Spleen (tissue), 11 donors: ENCODE measurements around the gene MRPL4. TPM values are rescaled to one million over a fixed set of nuclear protein-coding genes. Genes with fewer than 3 reads are reported as not detected.
A peak's percentile ranks its signal among the peaks of the same experiment; 100 is the strongest.

Source experiments
- DNase-seq: peaks from one replicate; pipeline ENCODE4 v3.0.0-alpha.2; 2020
- H3K27ac ChIP-seq, 8 donors: fragments of 200-600 bp; sonication (generic) in 7 of 8; 1 replicate in 4 of 8; 2 replicates in 4 of 8; pipeline versions ENCODE4 v1.5.0 to v1.8.0; 2016 to 2021; ENCODE audit warnings: inconsistent platforms in 4 of 8, mild to moderate bottlenecking in 4 of 8, moderate library complexity in 1 of 8
- H3K27me3 ChIP-seq, 7 donors: fragments of 200-600 bp; sonication (generic) in 6 of 7; replicated peaks in 1 of 7; 1 replicate in 4 of 7; 2 replicates in 3 of 7; pipeline versions ENCODE4 v1.5.0 to v1.8.0; 2016 to 2021; ENCODE audit warnings: inconsistent platforms in 3 of 7, mild to moderate bottlenecking in 1 of 7
- H3K36me3 ChIP-seq, 6 donors: fragments of 200-600 bp; sonication (generic) in 5 of 6; 1 replicate in 4 of 6; 2 replicates in 2 of 6; pipeline versions ENCODE4 v1.5.0 to v1.8.0; 2016 to 2021; ENCODE audit warnings: inconsistent platforms in 2 of 6
- H3K4me1 ChIP-seq, 6 donors: fragments of 200-600 bp; sonication (generic) in 5 of 6; 1 replicate in 3 of 6; 2 replicates in 3 of 6; pipeline versions ENCODE4 v1.5.0 to v1.8.0; 2016 to 2021; ENCODE audit warnings: inconsistent platforms in 3 of 6
- H3K4me3 ChIP-seq, 8 donors: fragments of 200-600 bp; sonication (generic) in 7 of 8; 1 replicate in 4 of 8; 2 replicates in 4 of 8; pipeline versions ENCODE4 v1.5.0 to v1.8.0; 2016 to 2021; ENCODE audit warnings: inconsistent platforms in 4 of 8, mild to moderate bottlenecking in 4 of 8, moderate library complexity in 2 of 8
- H3K9me3 ChIP-seq, 8 donors: fragments of 200-600 bp; sonication (generic) in 7 of 8; 1 replicate in 4 of 8; 2 replicates in 4 of 8; pipeline versions ENCODE4 v1.5.0 to v1.8.0; 2016 to 2021; ENCODE audit warnings: inconsistent platforms in 4 of 8
- POLR2A ChIP-seq, 3 donors: fragments of 450-650 bp; IDR thresholded peaks; one replicate each; pipeline ENCODE4 v1.5.1; 2017; ENCODE audit warnings: antibody characterized with exemption in 3 of 3, mild to moderate bottlenecking in 1 of 3
- POLR2AphosphoS5 ChIP-seq, 3 donors: sonication (generic); formaldehyde crosslinking; IDR thresholded peaks; one replicate each; pipeline ENCODE4 v1.5.1; 2017; ENCODE audit warnings: antibody characterized with exemption in 3 of 3
- WGBS, 5 donors: extraction: QIAGEN DNeasy Blood & Tissue Kit in 3 of 5; methylation state at CpG; one replicate each; pipeline versions ENCODE4 v1.1.5 to v1.1.7; 2013 to 2018; 5-methylcytosine and 5-hydroxymethylcytosine counted together
- intact Hi-C: fragments of 100-400 bp; cut with DNase I; formaldehyde crosslinking; loops from one replicate; pipeline ENCODE4 v1.15.0; 2023; ENCODE audit warnings: low total_unique reads
- polyA plus RNA-seq, 3 donors: library from polyadenylated mRNA; stranded (reverse); fragments of 200-250 nt; gene quantifications; one replicate each; pipeline ENCODE4 v1.2.1, GENCODE V29; 2013
- total RNA-seq, 7 donors: library from RNA; depleted of rRNA in 3 of 7; stranded (reverse); fragments of >200 nt in 3 of 7; fragmentation: NEBNext Ultra II Directional in 4 of 7; extraction: Animal tissue kit (Norgen Biotek cat#: 25700) in 4 of 7; gene quantifications; one replicate each; pipeline versions ENCODE4 v1.1.0 to v1.2.1, GENCODE V29; 2016 to 2021
- TF ChIP-seq, protein P1 (sequence below), 11 experiments: fragments of 200-600 bp in 7 of 11; fragments of 450-650 bp in 4 of 11; sonication (generic) in 4 of 11; IDR thresholded peaks in 8 of 11; conservative IDR thresholded peaks in 3 of 11; 1 replicate in 7 of 11; 2 replicates in 4 of 11; pipeline versions ENCODE4 v1.4.0 to v1.8.0; 2016 to 2021; ENCODE audit warnings: antibody characterized with exemption in 11 of 11, inconsistent platforms in 4 of 11, mild to moderate bottlenecking in 1 of 11
- donor health status: healthy with polysubstance abuse.
- donor health status: DM: no; HTN: no; CAD: no; lungs with moderate emphysema.
- donor health status: DM: no; HTN: no; CAD: no.
- donor health status: Bipolar disorder and iron deficiency.
- donor health status: healthy.
- donor health status: DM: no; HTN: no; CAD: no.
- donor health status: DM: yes; HTN: yes; CAD: no.

MRPL4 gene
- total and polyA plus RNA-seq, 10 donors = 31.5 to 60.5 (median 39.0) TPM

DNA sequence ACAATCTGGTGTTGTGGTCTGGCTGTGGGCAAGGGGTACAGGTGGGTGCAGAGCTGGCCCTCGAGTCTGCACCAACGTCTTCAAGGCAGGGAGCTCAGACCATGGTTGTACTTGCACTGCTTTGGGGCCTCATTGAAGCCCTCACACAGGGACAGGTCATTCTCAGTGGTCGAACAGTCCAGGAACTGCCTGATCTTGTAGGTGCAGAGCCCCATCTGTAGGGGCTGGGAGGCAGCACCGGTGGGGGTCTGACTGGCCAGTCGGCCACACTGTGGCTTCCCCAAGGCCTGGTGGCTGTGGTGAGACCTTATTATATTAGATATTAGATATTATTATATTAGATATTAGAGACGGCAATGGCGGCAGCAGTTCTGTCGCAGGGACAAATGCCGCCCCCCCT, 34.9 kb upstream of the MRPL4 start:
- TF ChIP-seq, protein P1, sequence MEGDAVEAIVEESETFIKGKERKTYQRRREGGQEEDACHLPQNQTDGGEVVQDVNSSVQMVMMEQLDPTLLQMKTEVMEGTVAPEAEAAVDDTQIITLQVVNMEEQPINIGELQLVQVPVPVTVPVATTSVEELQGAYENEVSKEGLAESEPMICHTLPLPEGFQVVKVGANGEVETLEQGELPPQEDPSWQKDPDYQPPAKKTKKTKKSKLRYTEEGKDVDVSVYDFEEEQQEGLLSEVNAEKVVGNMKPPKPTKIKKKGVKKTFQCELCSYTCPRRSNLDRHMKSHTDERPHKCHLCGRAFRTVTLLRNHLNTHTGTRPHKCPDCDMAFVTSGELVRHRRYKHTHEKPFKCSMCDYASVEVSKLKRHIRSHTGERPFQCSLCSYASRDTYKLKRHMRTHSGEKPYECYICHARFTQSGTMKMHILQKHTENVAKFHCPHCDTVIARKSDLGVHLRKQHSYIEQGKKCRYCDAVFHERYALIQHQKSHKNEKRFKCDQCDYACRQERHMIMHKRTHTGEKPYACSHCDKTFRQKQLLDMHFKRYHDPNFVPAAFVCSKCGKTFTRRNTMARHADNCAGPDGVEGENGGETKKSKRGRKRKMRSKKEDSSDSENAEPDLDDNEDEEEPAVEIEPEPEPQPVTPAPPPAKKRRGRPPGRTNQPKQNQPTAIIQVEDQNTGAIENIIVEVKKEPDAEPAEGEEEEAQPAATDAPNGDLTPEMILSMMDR (IDR thresholded peaks at IDR 0.05 in 8 of 11, conservative IDR thresholded peaks at IDR 0.05 in 3 of 11) = no peak
- TF ChIP-seq POLR2AphosphoS5 (IDR thresholded peaks at IDR 0.05) = no peak
- TF ChIP-seq POLR2A (IDR thresholded peaks at IDR 0.05) = no peak
- H3K4me1 ChIP-seq = peaks cover 0 to 13% (median 0%) of the 10 kb centered on the region in 6 donors

DNA sequence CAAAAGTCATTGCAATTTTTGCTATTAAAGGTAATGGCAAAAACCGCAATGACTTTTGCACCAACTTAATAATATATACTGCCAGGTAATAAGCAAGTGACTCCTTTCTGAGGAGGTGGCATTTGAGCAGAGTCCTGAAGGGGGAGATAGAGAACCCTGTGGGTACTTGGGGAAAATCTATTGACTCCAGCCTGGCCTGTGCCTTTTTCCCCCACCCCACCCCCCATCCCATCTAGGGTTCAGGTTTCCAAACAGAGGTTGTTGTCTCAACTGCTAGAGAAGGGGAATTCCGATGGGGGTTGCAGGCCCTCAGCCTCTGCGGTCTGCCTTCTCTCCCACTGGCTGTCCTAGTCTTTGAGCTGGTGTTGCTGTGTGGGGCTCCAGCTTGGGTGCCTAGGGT, 32.3 kb upstream of the MRPL4 start:
- TF ChIP-seq POLR2A (IDR thresholded peaks at IDR 0.05) (no peak), POLR2AphosphoS5 (IDR thresholded peaks at IDR 0.05) (no peak)
- TF ChIP-seq, protein P1 (IDR thresholded peaks at IDR 0.05 in 8 of 11, conservative IDR thresholded peaks at IDR 0.05 in 3 of 11) = peak in 6 of 11 experiments; percentile 17 to 28 (median 24)
- no peaks in the 10 kb centered on the region for H3K27me3 ChIP-seq
- H3K4me1 ChIP-seq = peaks cover 0 to 18% (median 0%) of the 10 kb centered on the region in 6 donors
- intact Hi-C loops = no loop called here
- H3K9me3 ChIP-seq = no peaks in the 10 kb centered on the region
- no peak overlapping the region for H3K4me3 ChIP-seq
- no peak overlapping the region for H3K27ac ChIP-seq
- no peak for DNase-seq
- H3K36me3 ChIP-seq = peaks cover 0 to 14% (median 9%) of the 10 kb centered on the region in 6 donors
- WGBS, 5 donors = 26 to 59% (median 41%) methylated on average over 3 of the region's 3 CpGs

More for the DNA sequence above, 34.9 kb upstream of the MRPL4 start:
- Histone ChIP-seq H3K27me3 (no peaks in the 10 kb centered on the region), H3K9me3 (no peaks in the 10 kb centered on the region), H3K36me3 (no peaks in the 10 kb centered on the region), H3K4me3 (no peak overlapping the region), H3K27ac (no peak overlapping the region)
- intact Hi-C loops = no loop called here
- no peak for DNase-seq
- WGBS, 5 donors = 90 to 95% (median 92%) methylated on average over 9 of the region's 9 CpGs

DNA sequence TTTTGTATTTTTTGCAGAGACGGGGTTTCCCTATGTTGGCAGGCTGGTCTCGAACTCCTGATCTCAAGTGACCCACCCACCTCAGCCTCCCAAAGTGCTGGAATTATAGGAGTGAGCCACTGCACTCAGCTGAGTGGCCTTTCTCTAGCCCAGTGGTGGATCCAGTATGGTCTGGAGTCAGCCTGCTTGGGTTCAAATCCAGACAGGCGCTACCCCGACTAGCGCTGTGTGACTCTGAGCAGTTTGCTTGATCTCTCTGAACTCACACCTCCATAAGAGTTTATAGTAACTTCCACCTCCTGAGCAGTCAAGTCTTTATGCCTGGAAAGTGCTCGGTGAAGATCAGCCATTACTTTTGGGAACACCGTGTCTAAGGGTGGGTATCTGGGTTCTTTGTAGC, 31.3 kb upstream of the MRPL4 start:
- 84 to 89% (median 85%) methylated on average over 7 of the region's 7 CpGs for WGBS, 5 donors
- TF ChIP-seq, protein P1 (IDR thresholded peaks at IDR 0.05 in 8 of 11, conservative IDR thresholded peaks at IDR 0.05 in 3 of 11) = no peak
- TF ChIP-seq POLR2AphosphoS5 (IDR thresholded peaks at IDR 0.05) = no peak
- Histone ChIP-seq H3K27me3 (no peaks in the 10 kb centered on the region), H3K27ac (no peak overlapping the region), H3K4me3 (no peak overlapping the region), H3K4me1 (peaks cover 0 to 18% (median 0%) of the 10 kb centered on the region in 6 donors), H3K9me3 (no peaks in the 10 kb centered on the region), H3K36me3 (peaks cover 0 to 15% (median 9%) of the 10 kb centered on the region in 6 donors)
- intact Hi-C loops = no loop called here
- DNase-seq = no peak

DNA sequence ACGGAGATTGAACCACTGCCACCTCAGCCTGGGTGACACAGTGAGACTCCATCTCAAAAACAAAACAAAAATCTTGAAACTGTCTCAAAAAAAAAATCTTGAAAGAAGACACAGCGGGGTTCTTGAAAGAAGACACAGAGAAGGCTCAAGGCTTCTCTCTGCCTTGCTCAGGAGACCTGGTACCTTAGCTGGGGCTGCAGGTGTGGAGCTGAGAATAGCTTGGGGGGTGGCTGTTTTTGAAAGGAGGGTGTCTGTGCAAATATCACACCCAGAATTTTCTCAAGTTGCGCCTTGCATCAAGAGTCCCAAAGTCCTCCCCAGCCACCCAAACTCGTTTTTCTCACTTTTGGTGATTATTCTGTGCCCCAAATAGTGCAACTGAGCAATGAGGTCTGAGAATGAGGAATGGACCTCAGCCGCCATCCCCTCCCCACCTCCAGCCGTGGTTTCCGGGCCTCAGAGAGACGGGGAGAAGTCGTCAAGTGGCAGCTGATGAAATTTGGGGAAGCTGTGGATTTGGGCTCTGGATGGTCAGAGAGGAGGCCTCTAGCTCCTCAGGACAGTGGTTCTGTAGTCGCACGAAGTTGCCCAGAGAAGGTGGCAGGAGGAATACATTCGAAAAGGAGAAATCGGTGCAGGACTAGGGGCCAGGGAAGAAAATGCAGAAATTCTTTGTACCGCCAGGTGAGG, 29.7 kb upstream of the MRPL4 start:
- Histone ChIP-seq H3K9me3 (no peaks in the 10 kb centered on the region), H3K4me3 (no peak overlapping the region), H3K27me3 (no peaks in the 10 kb centered on the region), H3K27ac (no peak overlapping the region), H3K4me1 (peaks cover 0 to 21% (median 0%) of the 10 kb centered on the region in 6 donors), H3K36me3 (peaks cover 0 to 15% (median 9%) of the 10 kb centered on the region in 6 donors)
- TF ChIP-seq, protein P1 (IDR thresholded peaks at IDR 0.05 in 8 of 11, conservative IDR thresholded peaks at IDR 0.05 in 3 of 11) = no peak
- no peak for TF ChIP-seq POLR2AphosphoS5 (IDR thresholded peaks at IDR 0.05)
- intact Hi-C loops = no loop called here
- no peak for DNase-seq
- 49 to 60% (median 52%) methylated on average over 14 of the region's 14 CpGs for WGBS, 5 donors
